Activated CD4-positive, alpha-beta memory T cell treated with anti-CD3 and anti-CD28 coated beads for 36 hours (primary cell): ENCODE measurements around the gene ASPHD1. TPM values are rescaled to one million over a fixed set of nuclear protein-coding genes. Genes with fewer than 3 reads are reported as not detected.
"Not testable (repeated sequence)": the region's sequence is repeated elsewhere in the genome, so short reads cannot be mapped to it uniquely, and the experiment has no call there.

ENCODE experiments used
- CTCF ChIA-PET: fragments of 350-600 bp; sonication (Branson Sonifier 250); formaldehyde crosslinking; loops from one replicate; lab custom pipeline; 2021; ENCODE audit warnings: antibody characterized with exemption, inconsistent platforms; lab: Charles Lee
- POLR2A ChIA-PET: fragments of 350-600 bp; sonication (Branson Sonifier 250); formaldehyde crosslinking; loops from one replicate; lab custom pipeline; 2021; ENCODE audit warnings: antibody characterized with exemption; lab: Charles Lee
- DNase-seq: peaks from one replicate; pipeline ENCODE4 v3.0.0-alpha.2; 2020
- H3K27ac Mint-ChIP-seq: one replicate; pipeline ENCODE4 v1.8.0; 2021; ENCODE audit warnings: mixed read lengths
- H3K27me3 Mint-ChIP-seq: one replicate; pipeline ENCODE4 v1.8.0; 2021; ENCODE audit warnings: mixed read lengths
- H3K36me3 Mint-ChIP-seq: one replicate; pipeline ENCODE4 v1.8.0; 2021; ENCODE audit warnings: mixed read lengths
- H3K4me1 Mint-ChIP-seq: one replicate; pipeline ENCODE4 v1.8.0; 2021; ENCODE audit warnings: low read depth, mixed read lengths
- H3K4me3 Mint-ChIP-seq: one replicate; pipeline ENCODE4 v1.8.0; 2021; ENCODE audit warnings: mild to moderate bottlenecking, mixed read lengths
- H3K9me3 Mint-ChIP-seq: one replicate; pipeline ENCODE4 v1.8.0; 2021; ENCODE audit warnings: mixed read lengths
- intact Hi-C: fragments of 100-400 bp; cut with micrococcal nuclease; formaldehyde crosslinking; loops from one replicate; pipeline ENCODE4 v1.15.1; 2023
- total RNA-seq, 2 experiments: library from RNA; stranded (reverse); gene quantifications; one replicate each; pipeline ENCODE4 v1.2.3, GENCODE V29; 2021

Gene ASPHD1
- total RNA-seq, 2 experiments from 2014 or later = 1.6 to 1.9 TPM

GRCh38 chr16:29862884-29863668 is 37.2 kb upstream of the ASPHD1 start, which contains the start of gene CDIPT:
TSS of gene CDIPT (minus strand) at chr16:29863226. CDS start at chr16:29862857, 369 bp downstream.
- POLR2A ChIA-PET = interaction anchor here (0.7 to 2.1 kb wide), 2 partner anchors 9 to 63 kb away, joined by 3 to 7 read pairs; partner anchors contain the start of gene KCTD13
- H3K36me3 Mint-ChIP-seq = peaks cover 6% of the 10 kb centered on the region
- intact Hi-C loops = loop anchor here (1.0 to 5.0 kb wide), 6 partner anchors 43 to 159 kb away; partner anchors contain the start of genes C16orf92, HIRIP3, KCTD13 and MVP
- peak; percentile 95 for DNase-seq
- H3K4me3 Mint-ChIP-seq = peak within 1 kb of the TSS; percentile 94
- peak within 1 kb of the TSS; percentile 92 for H3K27ac Mint-ChIP-seq
- peaks cover 18% of the 10 kb centered on the region for H3K4me1 Mint-ChIP-seq
- CTCF ChIA-PET = interaction anchor here (0.7 to 2.4 kb wide), 8 partner anchors 11 to 192 kb away, joined by 3 to 11 read pairs (median 4); partner anchors contain the start of gene TMEM219
- no peaks in the 10 kb centered on the region for H3K9me3 Mint-ChIP-seq
- no peaks in the 10 kb centered on the region for H3K27me3 Mint-ChIP-seq

- intact Hi-C loops = loop anchor here (1.0 to 5.0 kb wide), 6 partner anchors 43 to 159 kb away; partner anchors contain the start of genes C16orf92, HIRIP3, KCTD13 and MVP
- peak overlapping the region; percentile 92 for H3K27ac Mint-ChIP-seq
- H3K9me3 Mint-ChIP-seq = no peaks in the 10 kb centered on the region
- ChIA-PET CTCF (interaction anchor here (0.7 to 2.4 kb wide), 7 partner anchors 11 to 192 kb away, joined by 3 to 11 read pairs (median 4); partner anchors contain the start of gene TMEM219), POLR2A (interaction anchor here (2.1 kb wide), 1 partner anchor 62 kb away, joined by 7 read pairs; the partner anchor contains the start of gene KCTD13)
- H3K27me3 Mint-ChIP-seq = no peaks in the 10 kb centered on the region
- peak overlapping the region; percentile 94 for H3K4me3 Mint-ChIP-seq
- peaks cover 3% of the 10 kb centered on the region for H3K36me3 Mint-ChIP-seq
- H3K4me1 Mint-ChIP-seq = peaks cover 16% of the 10 kb centered on the region
- no peak for DNase-seq
Observed at GRCh38 chr16:29863669-29863984, 36.7 kb upstream of the ASPHD1 start.

- ChIA-PET POLR2A (interaction anchor here (0.8 to 2.1 kb wide), 2 partner anchors 13 to 62 kb away, joined by 3 to 7 read pairs; partner anchors contain the start of gene KCTD13), CTCF (interaction anchor here (0.7 to 1.1 kb wide), 2 partner anchors 14 to 16 kb away, joined by 3 read pairs; no protein-coding TSS in a partner anchor)
- peaks cover 16% of the 10 kb centered on the region for H3K4me1 Mint-ChIP-seq
- intact Hi-C loops = loop anchor here (5.0 kb wide), 1 partner anchor 158 kb away; the partner anchor contains the start of gene C16orf92
- no peaks in the 10 kb centered on the region for H3K27me3 Mint-ChIP-seq
- no peak overlapping the region for H3K4me3 Mint-ChIP-seq
- DNase-seq = no peak
- H3K36me3 Mint-ChIP-seq = peaks cover 3% of the 10 kb centered on the region
- H3K27ac Mint-ChIP-seq = no peak overlapping the region
- no peaks in the 10 kb centered on the region for H3K9me3 Mint-ChIP-seq
Observed at GRCh38 chr16:29864205-29864604, 36.1 kb upstream of the ASPHD1 start.

- DNase-seq = no peak
- ChIA-PET POLR2A (no interaction called here), CTCF (no interaction called here)
- intact Hi-C loops = no loop called here
- Mint-ChIP-seq H3K4me1 (no peaks in the 10 kb centered on the region), H3K4me3 (no peak overlapping the region), H3K36me3 (no peaks in the 10 kb centered on the region), H3K27ac (no peak overlapping the region), H3K9me3 (no peaks in the 10 kb centered on the region), H3K27me3 (no peaks in the 10 kb centered on the region)
Observed at GRCh38 chr16:29868396-29869009, 31.8 kb upstream of the ASPHD1 start.

GRCh38 chr16:29869067-29869466 is 31.2 kb upstream of the ASPHD1 start:
- H3K27ac Mint-ChIP-seq, H3K4me3 Mint-ChIP-seq, H3K4me1 Mint-ChIP-seq, POLR2A ChIA-PET, intact Hi-C loops, H3K9me3 Mint-ChIP-seq, CTCF ChIA-PET, DNase-seq, H3K36me3 Mint-ChIP-seq, H3K27me3 Mint-ChIP-seq: not testable (repeated sequence)

GRCh38 chr16:29871822-29872546 is 28.3 kb upstream of the ASPHD1 start:
- peaks cover 8% of the 10 kb centered on the region for H3K27me3 Mint-ChIP-seq
- H3K4me1 Mint-ChIP-seq = peaks cover 8% of the 10 kb centered on the region
- intact Hi-C loops = no loop called here
- no peaks in the 10 kb centered on the region for H3K9me3 Mint-ChIP-seq
- no peaks in the 10 kb centered on the region for H3K36me3 Mint-ChIP-seq
- no peak overlapping the region for H3K4me3 Mint-ChIP-seq
- POLR2A ChIA-PET = interaction anchor here (1.0 kb wide), 1 partner anchor 9 kb away, joined by 3 read pairs; the partner anchor contains the start of gene CDIPT
- no peak for DNase-seq
- no peak overlapping the region for H3K27ac Mint-ChIP-seq
- CTCF ChIA-PET = interaction anchor here (0.8 kb wide), 1 partner anchor 24 kb away, joined by 3 read pairs; no protein-coding TSS in a partner anchor

- Mint-ChIP-seq H3K27me3 (peaks cover 19% of the 10 kb centered on the region), H3K36me3 (no peaks in the 10 kb centered on the region), H3K4me1 (peaks cover 16% of the 10 kb centered on the region), H3K27ac (no peak overlapping the region), H3K4me3 (no peak overlapping the region), H3K9me3 (no peaks in the 10 kb centered on the region)
- DNase-seq = no peak
- CTCF ChIA-PET = no interaction called here
- POLR2A ChIA-PET = no interaction called here
- intact Hi-C loops = no loop called here
Observed at GRCh38 chr16:29873319-29873718, 27.0 kb upstream of the ASPHD1 start.

GRCh38 chr16:29875206-29875605 is 25.1 kb upstream of the ASPHD1 start:
- DNase-seq = no peak
- H3K27me3 Mint-ChIP-seq = peaks cover 19% of the 10 kb centered on the region
- H3K36me3 Mint-ChIP-seq = no peaks in the 10 kb centered on the region
- peaks cover 16% of the 10 kb centered on the region for H3K4me1 Mint-ChIP-seq
- CTCF ChIA-PET = interaction anchor here (1.0 to 1.1 kb wide), 2 partner anchors 12 to 27 kb away, joined by 3 read pairs; partner anchors contain the start of gene CDIPT
- intact Hi-C loops = no loop called here
- H3K4me3 Mint-ChIP-seq = no peak overlapping the region
- no peak overlapping the region for H3K27ac Mint-ChIP-seq
- H3K9me3 Mint-ChIP-seq = no peaks in the 10 kb centered on the region
- POLR2A ChIA-PET = no interaction called here

- intact Hi-C loops = no loop called here
- H3K4me1 Mint-ChIP-seq = peaks cover 16% of the 10 kb centered on the region
Observed at GRCh38 chr16:29876217-29876593, 24.1 kb upstream of the ASPHD1 start.

GRCh38 chr16:29876594-29877249 is 23.6 kb upstream of the ASPHD1 start:
- Mint-ChIP-seq H3K4me1 (peaks cover 16% of the 10 kb centered on the region), H3K4me3 (peak overlapping the region; percentile 57), H3K27me3 (peaks cover 19% of the 10 kb centered on the region), H3K27ac (no peak overlapping the region), H3K36me3 (no peaks in the 10 kb centered on the region), H3K9me3 (no peaks in the 10 kb centered on the region)
- ChIA-PET CTCF (interaction anchor here (1.4 kb wide), 1 partner anchor 155 kb away, joined by 6 read pairs; no protein-coding TSS in a partner anchor), POLR2A (no interaction called here)
- DNase-seq = peak; percentile 51
- intact Hi-C loops = no loop called here

More at GRCh38 chr16:29876217-29876593, 24.1 kb upstream of the ASPHD1 start:
- ChIA-PET CTCF (interaction anchor here (1.0 kb wide), 1 partner anchor 13 kb away, joined by 3 read pairs; the partner anchor contains the start of gene CDIPT), POLR2A (no interaction called here)
- H3K36me3 Mint-ChIP-seq = no peaks in the 10 kb centered on the region
- no peak for DNase-seq
- peaks cover 19% of the 10 kb centered on the region for H3K27me3 Mint-ChIP-seq
- no peak overlapping the region for H3K27ac Mint-ChIP-seq
- H3K9me3 Mint-ChIP-seq = no peaks in the 10 kb centered on the region
- peak overlapping the region; percentile 57 for H3K4me3 Mint-ChIP-seq
